Amniotic stem cell (primary cell): ENCODE data around the gene PIWIL1.

Experiments used
- DNase-seq: peaks from one replicate; lab custom pipeline; 2025; lab: John Stamatoyannopoulos, UW

Gene PIWIL1

DNA sequence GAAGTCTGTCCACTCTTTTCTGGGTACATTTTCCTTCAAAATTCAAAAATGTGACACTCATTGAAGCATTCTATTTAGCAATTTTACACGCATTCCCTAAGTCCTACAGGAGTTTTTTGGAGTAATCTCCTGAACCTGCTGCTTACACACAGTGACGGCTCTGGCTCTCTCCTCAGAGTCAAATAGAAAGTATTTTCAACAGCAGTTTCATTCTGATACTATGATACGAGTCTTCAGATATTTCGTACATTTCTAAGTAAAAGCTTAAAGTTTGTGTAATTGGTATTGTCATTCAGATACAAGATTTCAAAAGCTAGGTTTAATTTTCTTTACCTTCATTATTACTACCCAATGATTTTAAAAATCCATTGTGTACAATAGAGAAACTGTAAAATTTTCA is 36.4 kb downstream of the PIWIL1 start:
- DNase-seq, result no peak

- no peak for DNase-seq
Observed at GRCh38 chr12:130375296-130376287, 37.9 kb downstream of the PIWIL1 start.

GRCh38 chr12:130382818-130383217 is 45.1 kb downstream of the PIWIL1 start:
- no peak for DNase-seq

- DNase-seq, result no peak
Observed at GRCh38 chr12:130384234-130384633, 46.5 kb downstream of the PIWIL1 start.

GRCh38 chr12:130385193-130385592 is 47.5 kb downstream of the PIWIL1 start:
- DNase-seq, result no peak

DNA sequence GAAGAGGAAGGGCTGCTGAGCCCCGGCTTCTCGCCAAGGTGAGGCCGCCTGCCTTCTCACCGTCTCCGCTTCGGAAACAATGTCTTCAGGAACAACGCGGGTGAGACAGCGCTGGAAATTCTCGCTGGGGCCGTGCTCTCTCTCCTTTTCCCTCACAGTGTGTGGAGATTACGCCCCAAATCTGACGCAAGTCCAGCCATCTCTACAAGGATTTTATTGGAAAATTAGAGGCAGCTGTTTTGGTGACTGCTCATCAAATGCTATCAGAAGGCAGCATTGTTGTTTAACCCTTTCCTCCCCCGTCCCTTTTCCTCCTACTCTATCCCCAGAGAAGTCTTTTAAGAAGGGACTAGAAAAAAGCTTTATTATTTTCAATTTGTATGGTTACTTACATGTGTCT is 53.5 kb downstream of the PIWIL1 start:
- no peak for DNase-seq

GRCh38 chr12:130394906-130395305 is 57.2 kb downstream of the PIWIL1 start:
- DNase-seq, result no peak

DNA sequence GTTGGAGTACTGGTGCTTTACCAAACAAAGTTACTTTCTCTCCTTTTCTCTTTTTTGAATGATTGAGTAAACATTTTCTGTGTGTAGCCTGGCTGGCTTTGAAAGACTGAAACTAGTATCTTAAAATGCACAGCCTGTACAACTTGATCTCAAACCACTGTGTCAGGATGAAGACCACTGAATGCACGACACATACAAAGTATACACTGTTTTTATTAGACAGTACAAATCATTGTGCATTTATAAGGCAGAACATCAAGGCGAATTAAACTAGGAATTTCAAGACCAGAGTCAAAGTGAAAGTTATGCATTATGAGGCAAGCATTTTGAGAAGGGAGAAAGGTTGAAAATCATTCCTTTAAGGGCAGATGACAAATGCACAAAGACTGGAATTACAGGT is 59.0 kb downstream of the PIWIL1 start:
- no peak for DNase-seq

DNA sequence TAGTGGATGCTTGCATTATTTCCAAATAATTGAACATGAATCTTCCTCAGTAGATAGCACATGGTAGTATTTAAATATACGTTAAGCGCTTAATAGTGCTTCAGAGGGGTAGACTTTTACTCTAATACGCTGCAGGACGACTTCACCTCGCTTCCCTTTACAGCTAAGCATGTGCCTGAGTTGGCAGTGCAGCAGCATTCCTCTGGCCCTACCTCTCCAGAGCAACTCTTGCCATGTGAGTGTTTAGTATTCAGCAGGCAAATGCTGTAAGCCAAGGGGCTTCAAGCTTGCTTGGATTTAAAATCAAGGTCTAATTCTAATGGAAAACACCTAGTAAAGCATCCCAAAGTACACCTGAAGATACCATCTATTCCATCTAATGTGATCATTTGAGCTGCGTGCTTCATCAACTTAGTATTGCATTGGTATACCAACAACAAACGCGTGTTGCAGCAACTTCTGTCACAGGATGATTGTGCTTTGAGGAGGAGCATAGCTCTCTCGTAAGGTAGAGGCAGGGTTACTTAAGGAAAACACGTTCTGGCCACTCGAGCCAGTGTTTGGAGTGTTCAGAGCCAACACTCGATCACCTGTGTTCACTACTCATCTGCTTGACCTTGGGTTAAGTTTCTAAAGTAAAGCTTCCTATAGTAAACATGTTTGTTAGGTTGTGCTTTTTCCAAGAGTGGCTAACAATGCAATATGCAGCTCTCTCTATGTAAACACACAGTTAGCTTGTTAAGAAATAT is 60.6 kb downstream of the PIWIL1 start:
- no peak for DNase-seq

- no peak for DNase-seq
Observed at GRCh38 chr12:130401703-130402102, 64.0 kb downstream of the PIWIL1 start.

- DNase-seq, result no peak
Observed at GRCh38 chr12:130405332-130405731, 67.6 kb downstream of the PIWIL1 start.

DNA sequence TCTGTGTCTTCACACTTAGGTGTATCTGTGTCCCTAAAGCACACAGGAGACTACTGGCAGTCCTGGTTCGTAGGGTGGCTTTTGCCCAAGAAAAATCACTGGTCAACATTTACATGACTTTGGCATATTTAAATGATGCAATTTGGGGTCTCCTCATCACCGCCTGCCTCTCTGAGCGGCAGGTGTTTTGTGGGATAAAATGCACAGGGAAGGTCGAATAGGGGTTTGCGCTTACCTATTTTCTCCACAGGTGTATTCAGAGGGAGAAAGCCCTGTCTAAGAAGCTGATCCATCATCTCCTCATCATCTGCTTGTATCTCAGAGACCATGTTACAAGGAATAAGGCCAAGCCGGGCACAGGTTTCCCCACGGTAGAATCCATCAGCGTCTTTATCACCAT is 74.7 kb downstream of the PIWIL1 start:
- no peak for DNase-seq

- no peak for DNase-seq
Observed at GRCh38 chr12:130413909-130414308, 76.2 kb downstream of the PIWIL1 start.

- no peak for DNase-seq
Observed at GRCh38 chr12:130414381-130414780, 76.7 kb downstream of the PIWIL1 start.

DNA sequence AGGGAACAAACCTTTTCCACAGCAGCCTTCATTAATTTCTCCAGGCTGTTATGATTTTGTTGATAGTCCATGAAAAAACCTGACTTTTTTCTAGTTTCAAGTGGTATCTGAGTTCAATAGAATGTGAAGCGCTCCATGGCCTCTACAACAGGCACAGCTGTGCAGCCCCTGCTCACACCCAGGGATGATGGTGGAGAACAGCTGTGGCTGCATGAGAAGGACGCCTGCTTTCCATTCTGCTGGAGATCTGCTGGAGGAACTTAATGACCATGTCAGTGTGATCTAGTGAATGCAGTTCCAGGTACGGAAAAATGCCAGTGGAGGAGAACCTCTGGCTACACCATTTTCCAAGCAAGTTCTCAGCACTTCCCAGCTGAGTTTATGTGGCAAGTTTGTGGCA is 80.6 kb downstream of the PIWIL1 start:
- no peak for DNase-seq

GRCh38 chr12:130419116-130419515 is 81.4 kb downstream of the PIWIL1 start:
- no peak for DNase-seq

- no peak for DNase-seq
Observed at GRCh38 chr12:130420071-130420470, 82.4 kb downstream of the PIWIL1 start.

GRCh38 chr12:130421896-130422295 is 84.2 kb downstream of the PIWIL1 start:
- no peak for DNase-seq
